Caco-2 (cell line): ENCODE data around the gene IL31RA. TPM values are rescaled to one million over a fixed set of nuclear protein-coding genes. Genes with fewer than 3 reads are reported as not detected.

Experiments used
- BruUV-seq: library from RNA; stranded (reverse); fragments of 400-500 nt; replicated peaks from 2 replicates; lab custom pipeline; 2021; lab: Mats Ljungman, UMichigan
- CTCF ChIA-PET: fragments of 300-600 bp; sonication (Branson Sonifier 250); formaldehyde crosslinking; loops from one replicate; lab custom pipeline; 2022; ENCODE audit warnings: antibody characterized with exemption; lab: Charles Lee
- POLR2A ChIA-PET: fragments of 300-600 bp; sonication (Branson Sonifier 250); formaldehyde crosslinking; loops from one replicate; lab custom pipeline; 2022; ENCODE audit warnings: antibody characterized with exemption; lab: Charles Lee
- DNase-seq, 2 experiments: peaks; one replicate each; pipeline versions ENCODE4 v3.0.0 to v3.0.0-alpha.2; 2020 to 2022
- H3K27me3 ChIP-seq: replicated peaks from 2 replicates; pipeline ENCODE4 v1.6.0; 2011; ENCODE audit warnings: low read length; ENCODE audit not compliant: control insufficient read depth, insufficient read depth
- H3K36me3 ChIP-seq: 2 replicates; pipeline ENCODE4 v1.5.1; 2011; ENCODE audit warnings: low read length; ENCODE audit not compliant: control insufficient read depth, insufficient read depth
- H3K4me1 ChIP-seq: fragments of 250-450 bp; sonication (Bioruptor Pico); 2 replicates; pipeline ENCODE4 v1.5.1; 2020; ENCODE audit warnings: mild to moderate bottlenecking
- H3K4me3 ChIP-seq: 2 replicates; pipeline ENCODE4 v1.5.1; 2011; ENCODE audit warnings: low read depth, mild to moderate bottlenecking, control low read depth, low read length
- H3K9me3 ChIP-seq: fragments of 250-450 bp; sonication (Bioruptor Pico); 2 replicates; pipeline ENCODE4 v1.5.1; 2020; ENCODE audit warnings: mild to moderate bottlenecking, moderate library complexity
- H3K27ac Mint-ChIP-seq: one replicate; pipeline ENCODE4 v1.8.0; 2022; ENCODE audit warnings: mixed read lengths; ENCODE audit not compliant: unreplicated experiment
- H3K27me3 Mint-ChIP-seq: one replicate; pipeline ENCODE4 v1.8.0; 2022; ENCODE audit warnings: mixed read lengths; ENCODE audit not compliant: insufficient read depth, unreplicated experiment
- H3K36me3 Mint-ChIP-seq: one replicate; pipeline ENCODE4 v1.8.0; 2022; ENCODE audit warnings: mild to moderate bottlenecking, mixed read lengths; ENCODE audit not compliant: insufficient read depth, unreplicated experiment
- H3K4me1 Mint-ChIP-seq: one replicate; pipeline ENCODE4 v1.8.0; 2022; ENCODE audit warnings: low read depth, mixed read lengths; ENCODE audit not compliant: unreplicated experiment
- H3K4me3 Mint-ChIP-seq: one replicate; pipeline ENCODE4 v1.8.0; 2022; ENCODE audit warnings: mild to moderate bottlenecking, moderate library complexity, mixed read lengths; ENCODE audit not compliant: unreplicated experiment
- H3K9me3 Mint-ChIP-seq: one replicate; pipeline ENCODE4 v1.8.0; 2022; ENCODE audit warnings: mixed read lengths; ENCODE audit not compliant: unreplicated experiment
- intact Hi-C: fragments of 100-400 bp; cut with micrococcal nuclease; formaldehyde crosslinking; loops from one replicate; pipeline ENCODE4 v1.10.0; 2022; ENCODE audit not compliant: unreplicated experiment
- total RNA-seq: library from RNA; stranded (reverse); gene quantifications from 2 replicates; pipeline ENCODE4 v1.2.3, GENCODE V29; 2022
- TF ChIP-seq, protein P1 (sequence below), 2 experiments: fragments of 200-600 bp in 1 of 2; IDR thresholded peaks; 1 replicate in 1 of 2; 2 replicates in 1 of 2; pipeline versions ENCODE4 v1.5.1 to v1.8.0; 2011 to 2022; ENCODE audit warnings: antibody characterized with exemption in 1 of 2, control low read depth in 1 of 2, inconsistent platforms in 1 of 2, low read depth in 1 of 2, low read length in 1 of 2, mild to moderate bottlenecking in 1 of 2, moderate library complexity in 1 of 2; ENCODE audit not compliant: insufficient read depth in 1 of 2, severe bottlenecking in 1 of 2, unreplicated experiment in 1 of 2

The IL31RA gene
- total RNA-seq, 1 experiment from 2014 or later: not detected

DNA sequence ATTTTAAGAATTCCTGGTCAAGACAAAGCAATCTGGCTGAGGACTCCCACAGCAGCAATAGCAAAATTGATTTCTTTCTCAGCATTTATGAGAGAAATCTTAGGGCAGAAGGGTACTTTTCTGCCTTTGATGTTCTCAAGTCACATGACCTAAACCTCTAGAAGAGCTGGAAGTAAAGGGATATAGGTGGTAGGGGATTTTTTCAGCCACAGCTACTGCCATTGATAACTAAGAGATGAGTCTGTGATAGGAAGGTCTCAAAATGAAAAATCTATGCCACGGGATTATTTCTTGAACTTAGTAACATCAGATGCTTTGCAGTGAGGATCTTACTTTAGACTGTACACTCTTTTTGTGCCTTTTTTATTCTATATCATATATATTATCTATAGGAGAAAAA lies 108.1 kb downstream of the IL31RA start:
- Histone ChIP-seq H3K4me3 (no peak overlapping the region), H3K36me3 (no peaks in the 10 kb centered on the region; the same call in none of the 2 replicates), H3K9me3 (no peaks in the 10 kb centered on the region), H3K4me1 (no peaks in the 10 kb centered on the region), H3K27me3 (no peaks in the 10 kb centered on the region)
- H3K4me1 Mint-ChIP-seq: peaks cover 1% of the 10 kb centered on the region
- peaks cover 95% of the 10 kb centered on the region for H3K36me3 Mint-ChIP-seq
- H3K4me3 Mint-ChIP-seq: no peak overlapping the region
- H3K27me3 Mint-ChIP-seq: no peaks in the 10 kb centered on the region
- DNase-seq: no peak
- intact Hi-C loops: no loop called here
- H3K9me3 Mint-ChIP-seq: no peaks in the 10 kb centered on the region
- ChIA-PET CTCF (no interaction called here), POLR2A (no interaction called here)
- TF ChIP-seq, protein P1, sequence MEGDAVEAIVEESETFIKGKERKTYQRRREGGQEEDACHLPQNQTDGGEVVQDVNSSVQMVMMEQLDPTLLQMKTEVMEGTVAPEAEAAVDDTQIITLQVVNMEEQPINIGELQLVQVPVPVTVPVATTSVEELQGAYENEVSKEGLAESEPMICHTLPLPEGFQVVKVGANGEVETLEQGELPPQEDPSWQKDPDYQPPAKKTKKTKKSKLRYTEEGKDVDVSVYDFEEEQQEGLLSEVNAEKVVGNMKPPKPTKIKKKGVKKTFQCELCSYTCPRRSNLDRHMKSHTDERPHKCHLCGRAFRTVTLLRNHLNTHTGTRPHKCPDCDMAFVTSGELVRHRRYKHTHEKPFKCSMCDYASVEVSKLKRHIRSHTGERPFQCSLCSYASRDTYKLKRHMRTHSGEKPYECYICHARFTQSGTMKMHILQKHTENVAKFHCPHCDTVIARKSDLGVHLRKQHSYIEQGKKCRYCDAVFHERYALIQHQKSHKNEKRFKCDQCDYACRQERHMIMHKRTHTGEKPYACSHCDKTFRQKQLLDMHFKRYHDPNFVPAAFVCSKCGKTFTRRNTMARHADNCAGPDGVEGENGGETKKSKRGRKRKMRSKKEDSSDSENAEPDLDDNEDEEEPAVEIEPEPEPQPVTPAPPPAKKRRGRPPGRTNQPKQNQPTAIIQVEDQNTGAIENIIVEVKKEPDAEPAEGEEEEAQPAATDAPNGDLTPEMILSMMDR (IDR thresholded peaks at IDR 0.05; ENCODE audit: insufficient read depth in 1 of 2, low read depth in 1 of 2, low read length in 1 of 2, severe bottlenecking in 1 of 2, unreplicated experiment in 1 of 2): no peak
- no peak overlapping the region for H3K27ac Mint-ChIP-seq
- BruUV-seq: no TSS peak

DNA sequence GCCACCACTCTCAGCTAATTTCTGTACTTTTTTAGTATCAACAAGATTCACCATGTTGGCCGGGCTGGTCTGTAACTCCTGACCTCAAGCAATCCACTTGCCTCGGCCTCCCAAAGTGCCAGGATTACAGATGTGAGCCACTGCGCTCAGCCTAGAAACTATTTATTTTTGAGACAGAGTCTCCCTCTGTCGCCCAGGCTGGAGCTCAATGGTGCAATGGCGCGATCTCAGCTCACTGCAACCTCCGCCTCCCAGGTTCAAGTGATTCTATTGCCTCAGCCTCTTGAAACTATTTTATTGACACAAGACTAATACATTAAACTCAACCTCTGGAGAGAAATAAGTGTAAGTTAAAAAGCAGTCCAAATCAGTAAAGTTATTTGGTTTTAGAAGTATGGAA lies 109.6 kb downstream of the IL31RA start:
- Mint-ChIP-seq H3K36me3 (peaks cover 91% of the 10 kb centered on the region), H3K4me1 (peaks cover 6% of the 10 kb centered on the region), H3K9me3 (no peaks in the 10 kb centered on the region), H3K4me3 (no peak overlapping the region), H3K27ac (no peak overlapping the region), H3K27me3 (no peaks in the 10 kb centered on the region)
- intact Hi-C loops: no loop called here
- ChIA-PET CTCF (no interaction called here), POLR2A (no interaction called here)
- TF ChIP-seq, protein P1 (IDR thresholded peaks at IDR 0.05; ENCODE audit: insufficient read depth in 1 of 2, low read depth in 1 of 2, low read length in 1 of 2, severe bottlenecking in 1 of 2, unreplicated experiment in 1 of 2): no peak
- Histone ChIP-seq H3K4me3 (no peak overlapping the region), H3K36me3 (no peaks in the 10 kb centered on the region; the same call in none of the 2 replicates), H3K9me3 (no peaks in the 10 kb centered on the region), H3K27me3 (no peaks in the 10 kb centered on the region), H3K4me1 (no peaks in the 10 kb centered on the region)
- BruUV-seq: no TSS peak
- DNase-seq: no peak

DNA sequence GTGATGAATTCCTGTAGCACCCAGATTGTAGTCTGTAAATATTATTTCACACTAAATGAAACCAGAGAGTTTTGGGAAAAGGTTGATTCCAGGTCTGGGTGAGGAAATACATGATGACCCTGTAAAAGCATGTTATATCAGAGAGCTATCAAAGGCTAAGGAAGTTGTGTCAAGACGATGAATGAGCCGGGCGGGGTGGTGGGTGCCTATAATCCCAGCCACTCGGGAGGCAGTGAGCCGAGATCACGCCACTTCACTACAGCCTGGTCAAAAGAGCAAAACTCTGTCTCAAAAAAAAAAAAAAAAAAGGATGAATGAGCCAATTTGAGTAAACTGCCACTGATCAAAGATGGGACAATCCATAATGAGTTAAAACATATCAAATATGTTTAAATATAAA lies 114.4 kb downstream of the IL31RA start:
- no TSS peak for BruUV-seq
- no peaks in the 10 kb centered on the region for H3K27me3 Mint-ChIP-seq

More for the DNA sequence above, 114.4 kb downstream of the IL31RA start:
- H3K36me3 Mint-ChIP-seq: peaks cover 89% of the 10 kb centered on the region
- TF ChIP-seq, protein P1 (IDR thresholded peaks at IDR 0.05; ENCODE audit: insufficient read depth in 1 of 2, low read depth in 1 of 2, low read length in 1 of 2, severe bottlenecking in 1 of 2, unreplicated experiment in 1 of 2): no peak
- POLR2A ChIA-PET: no interaction called here
- DNase-seq: no peak
- intact Hi-C loops: no loop called here
- no peaks in the 10 kb centered on the region for H3K27me3 ChIP-seq
- H3K4me1 ChIP-seq: no peaks in the 10 kb centered on the region
- no peaks in the 10 kb centered on the region for H3K9me3 Mint-ChIP-seq
- H3K4me1 Mint-ChIP-seq: peaks cover 6% of the 10 kb centered on the region
- H3K4me3 ChIP-seq: no peak overlapping the region
- no peak overlapping the region for H3K4me3 Mint-ChIP-seq
- no peak overlapping the region for H3K27ac Mint-ChIP-seq
- CTCF ChIA-PET: no interaction called here
- H3K36me3 ChIP-seq: no peaks in the 10 kb centered on the region
- H3K9me3 ChIP-seq: no peaks in the 10 kb centered on the region
